Measurements from ENCODE around the gene DYNLL2.
"Not testable (repeated sequence)": the region's sequence is repeated elsewhere in the genome, so short reads cannot be mapped to it uniquely, and the experiment has no call there.

The DYNLL2 gene

DNA sequence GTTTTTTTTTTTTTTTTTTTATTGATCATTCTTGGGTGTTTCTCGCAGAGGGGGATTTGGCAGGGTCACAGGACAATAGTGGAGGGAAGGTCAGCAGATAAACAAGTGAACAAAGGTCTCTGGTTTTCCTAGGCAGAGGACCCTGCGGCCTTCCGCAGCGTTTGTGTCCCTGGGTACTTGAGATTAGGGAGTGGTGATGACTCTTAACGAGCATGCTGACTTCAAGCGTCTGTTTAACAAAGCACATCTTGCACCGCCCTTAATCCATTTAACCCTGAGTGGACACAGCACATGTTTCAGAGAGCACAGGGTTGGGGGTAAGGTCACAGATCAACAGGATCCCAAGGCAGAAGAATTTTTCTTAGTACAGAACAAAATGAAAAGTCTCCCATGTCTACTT, 10.0 kb upstream of the DYNLL2 start:
- not testable (repeated sequence) for DNase-seq

DNA sequence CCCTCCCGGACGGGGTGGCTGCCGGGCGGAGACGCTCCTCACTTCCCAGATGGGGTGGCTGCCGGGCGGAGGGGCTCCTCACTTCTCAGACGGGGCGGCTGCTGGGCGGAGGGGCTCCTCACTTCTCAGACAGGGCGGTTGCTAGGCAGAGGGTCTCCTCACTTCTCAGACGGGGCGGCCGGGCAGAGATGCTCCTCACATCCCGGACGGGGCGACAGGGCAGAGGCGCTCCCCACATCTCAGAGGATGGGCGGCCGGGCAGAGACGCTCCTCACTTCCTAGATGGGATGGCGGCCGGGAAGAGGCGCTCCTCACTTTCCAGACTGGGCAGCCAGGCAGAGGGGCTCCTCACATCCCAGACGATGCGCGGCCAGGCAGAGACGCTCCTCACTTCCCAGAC, 8.8 kb upstream of the DYNLL2 start:
- DNase-seq = not testable (repeated sequence)

DNA sequence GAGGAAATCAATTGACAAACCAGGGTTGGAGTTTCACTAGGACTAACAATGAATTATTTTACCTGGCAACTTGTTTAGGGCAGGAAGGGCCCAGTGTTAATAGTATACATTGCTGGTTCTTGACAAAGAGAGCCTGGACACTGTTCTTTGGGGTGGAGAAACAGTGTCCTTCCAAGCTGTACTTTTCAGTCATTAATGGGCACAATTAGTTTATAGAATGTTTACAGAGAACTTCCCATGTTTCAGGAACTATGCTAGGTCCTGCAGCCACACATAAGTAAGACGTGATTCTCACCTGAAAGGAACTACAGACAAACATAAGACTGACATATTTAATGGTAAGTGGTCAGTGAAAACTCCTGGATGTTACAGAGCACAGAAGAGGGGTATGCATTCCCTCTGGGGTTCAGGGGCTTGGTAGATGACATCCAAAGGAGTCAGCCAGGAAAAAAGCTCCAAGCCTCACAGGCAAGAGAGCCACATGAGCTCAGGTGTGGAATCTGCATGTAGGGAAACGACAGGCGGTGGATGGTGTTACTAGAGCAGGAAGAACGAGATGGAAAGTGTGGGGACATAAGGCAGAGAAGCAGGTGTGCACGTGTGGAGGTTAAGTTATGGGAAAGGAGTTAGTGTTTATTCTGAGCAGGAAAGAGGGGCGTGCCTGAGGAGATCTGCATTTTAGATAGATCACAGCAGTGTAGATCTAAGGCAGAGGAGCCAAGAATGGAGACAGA, 3.8 kb upstream of the DYNLL2 start:
- DNase-seq = no peak

DNA sequence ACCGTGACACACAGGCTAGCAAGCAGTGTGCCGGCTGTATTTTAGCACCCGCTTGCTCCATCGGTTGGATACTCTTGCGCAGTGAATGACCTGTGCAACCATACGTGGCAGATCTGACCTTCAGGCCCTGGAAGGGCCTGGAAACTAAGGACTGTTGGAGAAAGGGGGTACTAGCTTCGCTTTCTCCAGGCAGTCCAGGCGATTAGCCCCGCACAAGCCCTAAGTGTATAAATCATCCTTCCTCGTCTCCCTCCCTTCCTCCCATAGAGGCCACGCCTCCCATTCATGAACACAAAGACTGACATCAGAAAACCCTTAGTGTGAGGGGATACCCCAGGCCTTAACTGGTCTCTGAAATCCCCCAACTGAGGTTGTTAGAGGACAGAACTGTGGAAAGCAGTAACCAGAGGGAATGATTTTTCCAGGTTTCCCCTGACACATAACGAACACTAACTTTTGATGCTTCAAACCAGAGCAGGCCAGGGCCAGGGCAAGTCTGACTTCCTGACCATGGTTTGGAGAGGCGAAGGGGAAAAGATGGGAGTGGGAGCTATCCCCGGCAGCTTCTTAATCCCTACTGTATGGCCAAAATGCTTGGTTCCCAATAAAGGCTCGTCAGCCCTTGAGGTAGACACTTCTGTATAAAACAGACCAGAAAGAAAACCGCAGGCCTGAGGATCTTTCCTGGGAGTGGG, 1.4 kb upstream of the DYNLL2 start:
- DNase-seq = no peak

DNA sequence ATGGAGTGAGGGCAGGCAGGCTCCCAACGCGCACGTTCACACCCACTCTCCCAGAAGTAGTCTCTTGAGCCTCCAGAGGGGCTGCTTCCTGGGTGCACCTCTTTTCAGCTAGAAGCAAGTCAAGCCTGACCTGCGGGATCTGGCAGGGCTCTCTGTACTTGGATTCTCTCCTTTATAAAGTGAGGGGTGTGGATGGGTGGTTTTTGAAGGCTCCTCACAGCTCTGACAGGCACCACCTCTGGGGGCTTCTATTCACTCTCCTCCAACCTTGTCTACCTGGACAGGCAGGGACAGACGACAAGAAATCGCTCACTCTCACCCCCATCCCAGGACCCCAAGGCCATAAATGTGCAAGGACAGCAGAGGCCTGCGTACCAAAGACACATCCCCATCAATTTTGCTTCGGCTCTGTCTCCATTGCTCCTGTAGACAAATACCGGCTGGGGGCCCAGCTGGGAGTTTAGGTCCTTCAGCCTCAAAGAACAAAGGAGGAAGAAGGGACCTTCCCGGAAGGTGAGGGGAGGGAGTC, 814 bp upstream of the DYNLL2 start:
- no peak for DNase-seq

DNA sequence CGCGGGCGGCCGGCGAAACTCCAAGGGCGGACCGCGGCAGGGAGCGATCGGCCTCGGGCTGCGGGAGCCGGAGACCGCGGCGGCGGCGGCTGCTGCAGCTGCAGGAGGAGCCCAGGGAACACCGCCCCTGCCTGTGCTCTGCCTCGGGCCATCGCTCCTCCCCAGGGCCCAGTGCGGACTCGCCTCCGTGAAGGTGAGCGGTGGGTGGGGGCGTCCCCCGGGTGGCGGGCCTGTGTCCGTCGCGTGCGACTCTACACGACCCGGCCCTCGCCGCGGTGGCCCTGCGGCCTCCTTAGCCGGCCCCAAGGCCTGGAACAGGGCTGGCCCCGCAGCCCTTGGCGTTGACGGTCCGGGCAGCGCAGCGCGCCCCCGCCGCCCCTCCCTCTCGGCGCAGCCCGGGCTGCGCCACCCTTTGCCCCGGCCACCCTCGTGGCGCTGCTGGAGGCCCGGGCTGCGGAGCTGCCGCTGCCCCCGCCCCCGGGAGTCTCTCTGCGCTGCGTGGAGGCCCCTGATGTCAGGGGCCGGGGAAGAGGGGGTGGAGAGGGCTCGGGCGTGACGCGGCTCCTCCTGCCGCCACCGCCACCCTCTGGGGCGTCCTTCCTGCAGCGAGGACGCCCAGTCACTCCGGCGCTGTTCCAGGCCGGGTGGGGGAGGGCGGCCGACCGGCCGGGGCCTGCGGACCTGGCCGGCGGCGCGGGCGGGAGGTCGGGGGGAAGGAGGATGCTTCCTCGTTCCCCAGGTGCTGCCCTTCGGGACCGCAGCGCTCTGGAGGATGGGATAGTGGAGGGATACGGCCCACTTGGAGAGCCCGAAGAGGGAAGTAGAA, 485 bp downstream of the DYNLL2 start:
- peak; percentile 32 for DNase-seq

DNA sequence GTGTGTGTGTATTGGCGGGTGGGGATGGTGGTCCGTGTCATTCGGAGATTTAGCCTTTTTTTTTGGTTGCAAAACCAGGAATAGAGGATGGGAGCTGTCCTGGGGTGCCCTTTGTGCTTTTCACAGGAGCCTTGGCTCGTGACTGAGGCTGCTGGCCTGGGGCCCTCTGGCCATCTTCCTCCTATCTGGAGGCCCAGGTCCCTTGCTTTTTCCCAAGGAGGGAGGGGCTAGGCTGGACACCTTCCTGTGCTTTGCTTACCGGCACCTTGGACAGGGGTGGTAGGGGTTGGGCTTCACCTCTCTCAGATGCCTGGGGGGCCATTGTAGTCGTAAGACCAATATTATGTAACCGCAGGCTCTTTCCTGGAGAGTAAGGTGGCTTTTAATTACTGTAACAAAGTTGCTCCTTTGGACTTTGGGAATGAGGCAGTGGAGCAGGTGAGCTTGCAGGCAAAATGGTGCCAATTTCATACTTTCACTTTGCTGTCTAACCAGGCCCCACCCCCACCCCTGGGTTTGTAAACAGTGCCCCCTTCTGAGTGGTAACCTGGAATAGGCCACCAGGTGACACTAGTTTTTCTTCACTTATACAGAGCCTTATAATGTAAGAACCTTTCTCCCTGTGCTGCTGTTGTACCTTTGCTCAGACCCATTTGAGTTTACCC, 1.2 kb downstream of the DYNLL2 start:
- peak; percentile 41 for DNase-seq

DNA sequence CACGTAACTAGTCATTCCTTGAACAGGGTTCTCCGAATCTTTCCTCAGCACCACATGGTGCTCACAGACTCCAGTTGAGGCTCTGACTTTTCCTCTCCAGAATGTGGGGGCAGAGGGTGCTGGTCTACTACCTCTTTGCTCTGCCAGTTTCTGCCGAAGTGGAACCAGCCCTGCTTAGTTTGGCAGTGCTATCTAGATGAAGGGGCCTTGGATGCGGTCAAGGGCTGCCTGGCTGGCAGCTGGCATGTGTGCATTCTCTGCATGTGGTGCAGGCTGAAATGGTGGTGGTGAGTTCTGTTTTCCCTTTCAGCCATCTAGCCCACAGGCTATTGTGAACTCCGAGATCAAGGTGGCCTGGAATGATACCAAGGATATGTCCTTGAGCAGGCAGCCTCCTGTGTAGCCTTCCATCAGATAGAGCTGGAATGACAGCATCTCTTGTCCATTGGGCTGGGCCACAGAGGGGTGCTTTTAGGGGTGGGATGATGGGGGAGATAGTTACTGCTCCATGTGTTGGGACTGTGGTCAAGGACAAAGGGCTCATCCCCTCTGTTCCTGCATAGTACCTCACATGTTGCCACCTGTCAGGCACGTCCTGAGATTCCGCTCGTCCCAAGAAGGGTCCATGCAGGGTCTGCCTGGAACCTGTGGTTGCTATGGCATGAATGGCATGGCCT, 2.0 kb downstream of the DYNLL2 start:
- DNase-seq = no peak

DNA sequence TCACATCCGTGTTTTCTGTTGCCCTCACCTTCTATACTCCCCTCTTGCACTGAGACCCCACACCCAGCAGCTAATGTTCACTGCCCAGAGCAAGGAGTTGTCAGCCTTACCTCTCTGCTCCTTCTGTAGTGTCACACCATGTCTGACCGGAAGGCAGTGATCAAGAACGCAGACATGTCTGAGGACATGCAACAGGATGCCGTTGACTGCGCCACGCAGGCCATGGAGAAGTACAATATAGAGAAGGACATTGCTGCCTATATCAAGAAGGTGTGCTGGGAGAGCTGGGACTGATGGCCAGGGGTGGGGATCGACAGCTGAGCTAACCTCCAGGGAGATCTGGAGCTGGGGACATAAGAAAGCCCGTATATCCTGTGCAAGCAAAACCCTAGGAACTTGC, 3.7 kb downstream of the DYNLL2 start:
- DNase-seq = no peak

DNA sequence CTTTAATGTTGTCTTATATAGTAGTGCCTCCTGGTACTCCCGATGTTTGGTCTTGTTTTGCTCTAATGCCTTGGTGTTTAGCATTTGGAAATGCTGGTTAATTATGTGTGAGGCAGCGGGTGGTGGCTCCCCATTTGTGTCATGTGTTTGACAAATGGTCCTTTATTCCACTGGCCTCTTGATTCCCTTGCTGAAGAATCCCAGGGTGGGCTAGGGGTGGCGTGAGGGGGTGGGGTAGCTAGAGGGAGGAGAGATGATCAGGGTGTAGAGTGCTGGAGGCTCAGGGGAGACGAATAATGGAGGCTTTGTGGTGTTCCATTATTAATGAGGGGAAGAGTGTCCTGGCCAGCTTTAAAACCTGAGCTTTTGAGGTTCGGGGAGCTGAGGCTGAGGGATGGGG, 5.4 kb downstream of the DYNLL2 start:
- no peak for DNase-seq

DNA sequence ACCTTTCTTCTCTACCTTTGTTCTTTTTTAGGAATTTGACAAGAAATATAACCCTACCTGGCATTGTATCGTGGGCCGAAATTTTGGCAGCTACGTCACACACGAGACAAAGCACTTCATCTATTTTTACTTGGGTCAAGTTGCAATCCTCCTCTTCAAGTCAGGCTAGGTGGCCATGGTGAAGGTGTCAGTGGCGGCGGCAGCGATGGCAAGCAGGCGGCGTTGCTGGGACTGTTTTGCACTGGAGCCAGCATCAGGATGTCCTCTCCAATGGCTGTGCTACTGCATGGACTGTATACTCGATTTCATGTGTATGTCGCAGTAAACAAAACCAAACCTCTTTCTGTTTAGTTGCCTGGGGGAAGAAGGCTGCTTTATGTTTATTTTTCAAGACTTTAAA, 5.9 kb downstream of the DYNLL2 start:
- no peak for DNase-seq

DNA sequence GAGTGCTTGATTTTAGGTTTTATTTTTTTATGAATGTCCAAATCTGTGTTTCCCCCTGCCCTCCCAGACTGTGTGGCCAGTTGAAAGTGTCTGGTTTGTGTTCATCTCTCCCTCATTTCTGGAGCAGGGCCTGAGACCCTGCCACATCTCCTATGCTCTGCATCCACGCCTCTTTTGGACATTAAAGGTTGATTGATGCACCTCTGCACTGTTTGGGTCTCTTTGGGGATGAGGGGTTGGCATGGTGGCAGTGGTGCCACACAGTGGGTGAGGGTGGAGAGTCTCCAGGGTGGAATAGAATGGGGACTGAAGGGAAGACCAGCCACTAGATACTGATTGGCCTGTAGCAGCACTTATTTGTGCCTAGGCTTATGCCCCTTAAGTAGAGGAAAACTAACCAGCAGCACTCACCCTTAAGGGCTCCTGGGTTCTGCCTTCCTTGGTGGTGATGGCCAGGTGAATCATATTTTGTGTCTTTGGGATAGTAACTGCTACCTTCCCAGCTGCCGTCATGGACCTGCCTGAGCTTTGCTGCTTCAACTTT, 7.9 kb downstream of the DYNLL2 start:
- DNase-seq = no peak

DNA sequence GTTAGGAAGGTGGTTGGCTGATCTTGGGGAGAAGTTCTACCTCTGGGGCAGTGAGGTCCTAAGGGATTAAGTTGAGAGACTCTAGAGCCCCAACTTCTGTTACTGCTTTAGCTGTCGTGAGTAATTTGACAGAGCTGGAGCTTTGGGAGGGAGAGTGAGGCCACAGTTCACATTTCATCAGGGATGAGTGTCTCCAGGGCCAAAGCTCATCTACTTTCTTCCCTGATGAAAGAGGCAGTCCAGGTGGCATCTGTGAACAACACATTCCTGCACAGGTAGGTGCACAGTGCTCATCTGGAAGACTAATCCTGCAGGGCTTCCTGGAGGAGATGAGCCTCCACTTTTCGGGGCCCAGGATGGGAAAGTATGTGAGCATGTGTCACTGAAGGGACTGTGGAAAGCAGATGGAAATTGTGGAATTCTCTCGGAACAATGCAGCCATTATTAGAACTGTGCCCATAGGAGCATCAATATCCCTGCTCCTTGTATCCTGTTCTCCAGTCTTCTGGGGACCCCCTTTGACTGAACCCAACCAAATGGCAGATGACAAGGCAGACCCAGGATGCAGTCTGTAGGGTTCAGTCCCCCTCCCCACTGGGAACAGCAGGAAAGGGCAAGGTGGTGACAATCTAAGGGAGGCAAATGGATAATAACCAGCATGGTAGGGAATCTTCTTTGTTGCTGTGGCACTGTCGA, 9.0 kb downstream of the DYNLL2 start:
- no peak for DNase-seq

DNA sequence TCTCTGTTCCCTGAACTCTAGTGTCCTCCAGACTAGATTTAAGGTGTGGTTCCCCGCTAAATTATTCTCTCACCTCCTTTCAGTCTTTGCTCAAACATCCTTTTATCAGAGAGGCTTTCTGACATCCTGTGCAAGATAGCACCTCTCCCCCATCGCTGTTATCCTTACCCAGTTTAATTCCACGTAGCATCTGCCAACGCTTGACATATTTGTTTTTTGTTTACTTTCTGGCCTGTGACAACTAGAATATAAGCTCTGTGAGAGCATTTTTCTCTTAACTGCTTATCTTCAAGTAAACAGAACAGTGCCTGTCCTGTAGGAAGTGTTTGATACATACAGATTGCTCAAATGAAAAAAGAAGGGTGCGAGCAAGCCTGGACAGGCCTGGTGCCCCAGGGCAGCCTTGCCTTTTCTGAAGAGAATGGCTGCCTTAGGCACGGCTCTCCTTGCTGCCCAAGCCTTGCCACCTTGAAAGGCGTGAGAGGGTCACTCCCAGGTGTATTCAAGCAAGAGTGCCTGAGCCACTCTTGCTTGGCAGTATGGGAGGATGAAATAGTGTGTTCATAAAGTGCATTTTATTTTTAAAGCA, 9.7 kb downstream of the DYNLL2 start:
- no peak for DNase-seq

DNA sequence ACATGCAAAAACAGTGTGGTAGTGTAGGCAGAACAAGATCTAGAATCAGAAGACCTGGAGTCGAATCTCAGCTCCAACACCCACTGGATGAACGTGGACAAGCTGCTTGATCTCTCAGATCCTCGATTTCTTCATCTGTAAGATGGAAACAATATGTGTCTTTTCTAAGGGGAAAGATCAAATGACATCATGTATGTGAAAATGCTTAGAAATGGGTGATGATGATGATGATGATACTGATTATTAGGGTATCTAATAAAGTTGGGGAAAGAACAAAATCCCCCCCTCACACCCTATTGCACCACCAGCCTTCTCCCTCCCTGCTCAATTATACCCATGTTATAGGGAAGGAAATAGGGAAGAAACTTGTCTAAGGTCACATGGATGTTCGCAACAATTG, 10.9 kb downstream of the DYNLL2 start:
- no peak for DNase-seq

DNA sequence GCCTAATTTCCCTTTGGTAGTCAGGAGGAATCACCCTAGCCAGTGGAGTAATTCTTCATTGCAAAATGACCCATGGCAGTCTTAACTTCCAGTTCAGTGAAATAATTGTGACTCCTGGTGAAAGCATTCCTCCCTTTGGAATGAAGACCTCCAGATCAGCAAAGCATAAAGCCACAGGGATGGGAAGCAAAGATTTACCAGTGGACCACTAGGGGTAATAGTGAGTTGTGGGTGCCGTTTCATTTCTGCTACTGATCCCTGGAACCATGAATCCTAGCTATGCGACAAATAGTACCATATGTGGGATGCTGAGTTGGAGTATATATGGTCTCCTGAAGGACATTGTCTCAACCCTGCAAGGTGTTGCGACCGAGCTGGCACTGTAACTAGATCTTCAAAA, 13.7 kb downstream of the DYNLL2 start:
- no peak for DNase-seq

DNA sequence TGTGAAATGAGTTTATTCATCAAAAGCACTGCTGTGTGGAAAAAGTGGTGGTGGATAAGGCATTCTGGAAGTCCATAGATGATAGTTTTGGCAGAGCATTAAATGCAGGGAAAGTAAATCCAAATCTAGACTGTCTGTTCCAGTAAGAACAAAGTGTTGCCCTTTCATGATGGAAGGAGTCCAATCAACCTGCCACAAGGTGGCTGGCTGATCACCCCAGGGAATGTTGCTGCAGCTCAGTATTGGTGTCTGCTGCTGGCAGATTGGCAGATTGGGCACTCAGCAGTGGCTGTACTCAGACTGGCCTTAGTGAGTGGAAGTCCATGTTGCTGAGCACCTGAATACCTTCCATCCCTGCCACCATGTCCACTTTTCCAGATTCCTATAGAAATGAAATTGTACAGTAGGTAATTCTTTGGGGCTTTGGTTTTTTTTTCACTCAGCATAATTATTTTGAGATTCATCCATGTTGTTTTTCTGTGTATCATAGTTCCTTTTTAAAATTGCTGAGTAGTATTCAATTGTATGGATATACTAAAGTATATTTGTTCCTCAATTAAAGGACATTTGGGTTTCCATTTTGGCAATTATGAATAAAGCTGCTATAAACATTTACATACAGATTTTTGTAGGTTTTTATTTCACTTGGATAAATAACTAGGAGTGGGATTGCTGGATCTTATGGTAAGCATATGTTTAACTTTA, 14.3 kb downstream of the DYNLL2 start:
- DNase-seq = no peak

DNA sequence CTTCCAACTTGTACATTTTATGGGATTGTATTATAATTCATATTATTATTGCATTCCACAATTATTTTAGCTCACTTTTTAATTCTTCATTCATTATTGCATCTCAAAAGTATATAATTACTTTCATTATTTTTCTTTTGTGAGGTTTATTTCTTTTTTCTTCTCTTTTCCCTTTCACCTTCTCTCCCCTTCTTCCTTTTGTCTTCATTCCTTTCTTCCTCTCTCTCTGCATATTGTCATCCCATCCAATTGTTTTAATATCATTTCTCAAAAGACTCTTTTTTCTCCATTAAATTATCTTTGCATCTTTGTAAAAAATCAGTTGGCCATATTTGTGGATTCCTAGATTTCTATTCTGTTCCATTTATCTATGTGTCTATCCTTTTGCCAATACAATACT, 17.3 kb downstream of the DYNLL2 start:
- DNase-seq = no peak

DNA sequence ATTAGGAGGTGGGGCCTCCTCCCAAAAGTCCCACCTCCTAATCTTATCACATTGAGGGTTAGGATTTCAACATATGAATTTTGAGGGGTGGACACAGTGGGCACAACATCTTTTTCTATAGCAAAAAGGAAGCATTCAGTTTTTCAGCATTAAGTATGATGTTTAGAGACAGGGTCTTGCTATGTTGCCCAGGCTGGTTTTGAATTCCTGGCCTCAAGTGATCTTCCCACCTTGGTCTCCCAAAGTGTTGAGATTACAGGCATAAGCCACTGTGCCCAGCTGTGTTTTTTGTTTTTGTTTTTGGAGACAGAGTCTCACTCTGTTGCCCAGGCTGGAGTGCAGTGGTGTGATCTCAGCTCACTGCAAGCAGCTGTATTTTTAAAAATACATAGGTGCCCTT, 18.7 kb downstream of the DYNLL2 start:
- DNase-seq = not testable (repeated sequence)

DNA sequence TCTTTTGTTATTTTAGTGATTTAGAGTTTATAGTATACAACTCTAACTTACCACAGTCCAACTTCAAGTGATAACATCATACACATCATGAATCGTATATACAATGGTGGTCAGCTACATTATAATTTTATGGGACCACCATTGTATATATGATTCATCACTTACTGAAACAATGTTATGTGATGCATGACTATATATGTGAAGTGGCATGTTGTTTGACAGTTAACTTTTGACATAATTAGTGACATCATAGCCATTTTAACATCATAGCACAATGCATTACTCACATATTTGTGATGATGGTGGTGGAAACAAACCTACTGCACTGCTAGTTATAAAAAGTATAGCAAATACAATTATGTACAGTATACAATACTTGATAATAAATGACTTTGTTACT, 21.9 kb downstream of the DYNLL2 start:
- no peak for DNase-seq
